Keratinocyte (primary cell): Measurements from ENCODE around the gene B4GALT4.

Experiments used
- EZH2 ChIP-seq: IDR thresholded peaks from one replicate; pipeline ENCODE4 v1.6.1; 2012; ENCODE audit warnings: inconsistent platforms, mild to moderate bottlenecking, low read length, moderate library complexity
- TF ChIP-seq, protein P1 (sequence below), 3 experiments: IDR thresholded peaks in 1 of 3; conservative IDR thresholded peaks in 1 of 3; optimal IDR thresholded peaks in 1 of 3; 2 replicates in 2 of 3; 3 replicates in 1 of 3; pipeline versions ENCODE3 to v1.5.1; 2011; ENCODE audit warnings: low read length in 3 of 3, mild to moderate bottlenecking in 3 of 3, moderate library complexity in 2 of 3, control low read depth in 1 of 3, inconsistent platforms in 1 of 3; ENCODE audit not compliant: insufficient read depth in 2 of 3; ENCODE audit errors: extremely low read depth in 1 of 3

DNA sequence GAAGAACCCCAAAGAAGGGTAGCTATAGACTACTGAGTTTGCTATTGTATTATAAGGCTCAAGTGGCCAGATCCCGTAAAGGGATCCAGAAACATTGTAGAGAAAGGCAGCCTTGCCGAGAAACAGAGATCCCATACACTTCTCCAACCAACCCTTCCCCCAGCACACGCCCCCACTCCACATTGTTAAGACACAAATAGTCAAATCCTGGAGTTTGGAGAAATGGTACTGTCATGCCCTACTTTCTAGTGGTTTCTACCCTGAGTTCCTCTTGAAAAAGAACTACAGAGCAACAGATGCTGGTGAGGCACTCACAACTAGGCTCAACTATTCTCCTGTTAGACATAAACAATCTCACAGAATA lies 33.2 kb downstream of the B4GALT4 start:
- TF ChIP-seq, protein P1, sequence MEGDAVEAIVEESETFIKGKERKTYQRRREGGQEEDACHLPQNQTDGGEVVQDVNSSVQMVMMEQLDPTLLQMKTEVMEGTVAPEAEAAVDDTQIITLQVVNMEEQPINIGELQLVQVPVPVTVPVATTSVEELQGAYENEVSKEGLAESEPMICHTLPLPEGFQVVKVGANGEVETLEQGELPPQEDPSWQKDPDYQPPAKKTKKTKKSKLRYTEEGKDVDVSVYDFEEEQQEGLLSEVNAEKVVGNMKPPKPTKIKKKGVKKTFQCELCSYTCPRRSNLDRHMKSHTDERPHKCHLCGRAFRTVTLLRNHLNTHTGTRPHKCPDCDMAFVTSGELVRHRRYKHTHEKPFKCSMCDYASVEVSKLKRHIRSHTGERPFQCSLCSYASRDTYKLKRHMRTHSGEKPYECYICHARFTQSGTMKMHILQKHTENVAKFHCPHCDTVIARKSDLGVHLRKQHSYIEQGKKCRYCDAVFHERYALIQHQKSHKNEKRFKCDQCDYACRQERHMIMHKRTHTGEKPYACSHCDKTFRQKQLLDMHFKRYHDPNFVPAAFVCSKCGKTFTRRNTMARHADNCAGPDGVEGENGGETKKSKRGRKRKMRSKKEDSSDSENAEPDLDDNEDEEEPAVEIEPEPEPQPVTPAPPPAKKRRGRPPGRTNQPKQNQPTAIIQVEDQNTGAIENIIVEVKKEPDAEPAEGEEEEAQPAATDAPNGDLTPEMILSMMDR (optimal IDR thresholded peaks at IDR 0.05 in 1 of 3, IDR thresholded peaks at IDR 0.05 in 1 of 3, conservative IDR thresholded peaks at IDR 0.05 in 1 of 3; ENCODE audit: extremely low read depth in 1 of 3, insufficient read depth in 2 of 3, low read length in 3 of 3), result no peak
- no peak for TF ChIP-seq EZH2
